RPMI8226 (cell line): ENCODE measurements around the gene CKMT2.

Experiments
- DNase-seq: peaks from one replicate; pipeline ENCODE4 v3.0.0-alpha.2; 2015

CKMT2 gene

DNA sequence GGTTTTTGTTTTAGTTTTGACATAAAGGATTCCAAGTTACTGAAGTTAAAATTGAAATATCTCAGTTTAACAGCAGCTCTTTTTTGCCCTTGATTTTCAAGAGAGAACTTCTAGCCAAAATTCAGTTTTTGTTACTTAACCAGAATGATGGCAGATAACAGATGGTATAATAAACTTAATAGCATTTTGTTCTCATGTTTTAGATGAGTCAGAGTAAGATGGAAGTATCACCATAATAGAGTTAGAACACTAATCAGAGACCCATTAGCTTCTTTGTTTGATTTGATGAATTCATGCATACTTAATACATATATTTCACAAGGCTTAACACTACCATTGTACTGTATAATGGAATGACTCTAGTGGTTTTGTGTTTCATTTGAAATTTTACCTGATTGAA, 80.2 kb downstream of the CKMT2 start:
- DNase-seq: no peak

GRCh38 chr5:81313686-81314085, 80.6 kb downstream of the CKMT2 start:
- no peak for DNase-seq

- no peak for DNase-seq
Measured at GRCh38 chr5:81314581-81314980, 81.5 kb downstream of the CKMT2 start.

DNA sequence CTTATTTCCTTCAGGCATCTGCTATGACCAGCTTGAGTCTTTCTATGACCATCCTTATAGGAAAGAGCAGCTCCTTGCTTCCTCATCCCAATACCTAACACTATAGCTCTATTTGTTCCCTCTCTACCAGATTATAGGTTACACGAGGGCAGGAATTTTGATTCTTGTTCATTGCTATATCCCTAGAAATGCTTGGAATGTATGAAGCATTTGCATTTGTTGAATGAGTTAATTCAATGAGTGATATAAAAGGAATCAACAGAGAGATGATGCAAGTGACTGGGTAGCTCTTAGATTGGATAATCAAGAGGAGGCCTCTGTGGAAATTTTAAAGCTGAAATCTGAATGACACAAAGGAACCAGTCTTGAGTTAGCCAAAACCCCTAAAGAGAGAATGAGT, 82.2 kb downstream of the CKMT2 start:
- DNase-seq: no peak

GRCh38 chr5:81315830-81316229, 82.7 kb downstream of the CKMT2 start:
- DNase-seq: no peak
